ENCODE results near the gene NMNAT1.
"Not testable (repeated sequence)": the region's sequence is repeated elsewhere in the genome, so short reads cannot be mapped to it uniquely, and the experiment has no call there.

The NMNAT1 gene

DNA sequence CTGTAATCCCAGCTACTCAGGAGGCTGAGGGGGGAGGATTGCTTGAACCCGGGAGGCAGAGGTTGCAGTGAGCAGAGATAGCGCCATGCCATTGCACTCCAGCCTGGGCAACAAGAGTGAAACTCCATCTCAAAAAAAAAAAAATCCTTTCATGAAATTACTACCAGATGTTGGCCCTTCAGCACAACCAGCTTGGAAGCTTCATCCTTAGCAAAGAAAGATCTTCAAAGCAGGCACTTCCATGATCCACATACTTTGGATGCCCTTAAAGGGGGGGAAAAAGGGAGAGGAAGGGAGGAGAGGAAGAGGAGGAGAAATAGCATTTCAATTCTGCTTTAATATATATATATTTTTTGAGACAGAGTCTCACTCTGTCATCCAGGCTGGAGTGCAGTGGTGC is 77.4 kb downstream of the NMNAT1 start:
- DNase-seq: not testable (repeated sequence)

DNA sequence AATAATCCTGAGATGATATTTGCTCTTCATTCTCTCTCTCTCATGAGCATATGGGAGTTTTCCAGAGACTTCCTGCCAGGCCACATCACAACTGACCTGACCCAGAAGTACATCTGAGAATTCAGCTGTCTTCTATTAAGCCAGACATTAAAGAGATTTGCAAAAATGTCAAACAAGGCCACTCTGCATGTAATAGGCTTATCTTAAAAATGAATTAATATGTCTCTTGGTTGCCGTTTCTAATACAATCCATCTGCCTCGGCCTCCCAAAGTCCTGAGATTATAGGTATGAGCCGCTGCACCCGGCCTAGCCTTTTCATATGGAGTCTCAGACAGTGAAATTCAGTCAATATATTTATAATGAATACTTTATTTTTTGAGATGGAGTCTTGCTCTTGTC is 78.7 kb downstream of the NMNAT1 start:
- not testable (repeated sequence) for DNase-seq

DNA sequence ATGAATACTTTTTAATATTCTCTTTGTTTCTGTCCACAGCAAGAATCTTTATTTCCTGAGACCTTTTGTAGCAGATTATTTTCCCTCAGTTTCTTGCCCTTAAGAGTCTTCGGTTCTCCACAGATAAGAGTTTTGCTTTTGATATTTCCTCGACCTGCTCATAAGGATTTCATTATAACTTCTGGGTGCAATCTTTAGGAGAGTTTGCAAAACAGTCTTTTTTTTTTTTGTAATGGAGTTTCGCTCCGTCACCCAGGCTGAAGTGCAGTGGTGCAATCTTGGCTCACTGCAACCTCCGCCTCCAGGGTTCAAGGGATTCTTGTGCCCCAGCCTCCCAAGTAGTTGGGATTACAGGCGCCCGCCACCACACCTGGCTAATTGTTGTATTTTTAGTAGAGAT is 79.4 kb downstream of the NMNAT1 start:
- no peak for DNase-seq

DNA sequence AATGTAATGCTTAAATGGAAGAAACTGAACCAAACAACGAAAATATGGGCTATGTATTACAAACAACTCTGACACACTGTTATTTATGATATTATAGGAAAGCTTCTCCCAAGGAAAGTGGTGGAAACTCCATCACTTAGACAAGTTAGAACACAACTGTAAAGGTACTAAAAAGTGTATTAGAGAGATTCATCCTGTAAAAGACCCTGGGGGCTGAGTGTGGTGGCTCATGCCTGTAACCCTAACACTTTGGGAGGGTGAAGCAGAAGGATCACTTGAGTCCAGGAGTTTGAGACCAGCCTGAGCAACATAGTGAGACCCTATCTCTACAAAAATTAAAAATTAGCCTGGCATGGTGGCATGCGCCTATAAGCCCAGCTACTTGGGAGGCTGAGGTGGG is 82.1 kb downstream of the NMNAT1 start:
- DNase-seq: no peak

DNA sequence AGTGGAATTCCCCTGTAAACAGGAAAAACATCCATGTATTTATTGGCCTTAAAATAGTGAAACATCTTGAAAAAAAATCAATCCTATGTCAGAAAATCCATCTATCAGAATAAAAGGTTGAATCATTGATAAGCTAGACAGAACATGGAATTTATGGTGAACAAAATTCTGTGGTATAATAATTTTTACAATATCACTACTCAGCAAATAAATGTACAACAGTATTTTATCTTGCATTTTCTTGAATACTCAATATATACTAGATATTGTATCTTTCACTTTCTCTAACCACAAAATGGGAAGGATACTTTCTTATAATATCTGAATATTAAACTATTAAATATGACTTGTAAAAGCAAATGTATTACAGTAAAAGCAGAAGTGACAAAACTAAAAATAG is 83.8 kb downstream of the NMNAT1 start:
- DNase-seq: no peak

DNA sequence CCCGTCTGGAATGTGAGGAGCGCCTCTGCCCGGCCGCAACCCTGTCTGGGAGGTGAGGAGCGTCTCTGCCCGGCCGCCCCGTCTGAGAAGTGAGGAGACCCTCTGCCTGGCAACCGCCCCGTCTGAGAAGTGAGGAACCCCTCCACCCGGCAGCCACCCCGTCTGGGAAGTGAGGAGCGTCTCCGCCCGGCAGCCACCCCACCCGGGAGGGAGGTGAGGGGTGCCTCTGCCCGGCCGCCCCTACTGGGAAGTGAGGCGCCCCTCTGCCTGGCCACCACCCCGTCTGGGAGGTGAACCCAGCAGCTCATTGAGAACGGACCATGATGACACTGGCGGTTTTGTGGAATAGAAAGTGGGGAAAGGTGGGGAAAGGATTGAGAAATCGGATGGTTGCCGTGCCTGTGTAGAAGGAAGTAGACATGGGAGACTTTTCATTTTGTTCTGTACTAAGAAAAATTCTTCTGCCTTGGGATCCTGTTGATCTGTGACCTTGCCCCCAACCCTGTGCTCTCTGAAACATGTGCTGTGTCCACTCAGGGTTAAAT is 85.8 kb downstream of the NMNAT1 start:
- DNase-seq: not testable (repeated sequence)

DNA sequence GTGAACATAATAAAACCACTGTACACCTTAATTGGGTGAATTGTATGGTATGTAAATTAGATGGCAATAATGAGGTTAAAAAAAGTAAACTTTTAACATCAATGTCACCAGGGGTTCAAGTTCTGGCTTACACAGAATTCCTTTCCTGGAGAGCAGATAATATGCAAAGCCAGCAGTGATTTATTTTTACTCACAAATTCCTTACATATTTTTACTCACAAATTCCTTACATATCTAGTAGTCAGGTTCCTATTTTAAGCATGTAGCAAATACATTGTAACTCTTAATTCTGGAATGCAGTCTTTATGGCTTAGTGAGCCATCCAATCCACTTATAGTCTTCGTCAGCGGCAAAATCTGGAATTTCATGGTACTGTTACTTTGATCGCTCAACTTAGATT is 88.2 kb downstream of the NMNAT1 start:
- no peak for DNase-seq

DNA sequence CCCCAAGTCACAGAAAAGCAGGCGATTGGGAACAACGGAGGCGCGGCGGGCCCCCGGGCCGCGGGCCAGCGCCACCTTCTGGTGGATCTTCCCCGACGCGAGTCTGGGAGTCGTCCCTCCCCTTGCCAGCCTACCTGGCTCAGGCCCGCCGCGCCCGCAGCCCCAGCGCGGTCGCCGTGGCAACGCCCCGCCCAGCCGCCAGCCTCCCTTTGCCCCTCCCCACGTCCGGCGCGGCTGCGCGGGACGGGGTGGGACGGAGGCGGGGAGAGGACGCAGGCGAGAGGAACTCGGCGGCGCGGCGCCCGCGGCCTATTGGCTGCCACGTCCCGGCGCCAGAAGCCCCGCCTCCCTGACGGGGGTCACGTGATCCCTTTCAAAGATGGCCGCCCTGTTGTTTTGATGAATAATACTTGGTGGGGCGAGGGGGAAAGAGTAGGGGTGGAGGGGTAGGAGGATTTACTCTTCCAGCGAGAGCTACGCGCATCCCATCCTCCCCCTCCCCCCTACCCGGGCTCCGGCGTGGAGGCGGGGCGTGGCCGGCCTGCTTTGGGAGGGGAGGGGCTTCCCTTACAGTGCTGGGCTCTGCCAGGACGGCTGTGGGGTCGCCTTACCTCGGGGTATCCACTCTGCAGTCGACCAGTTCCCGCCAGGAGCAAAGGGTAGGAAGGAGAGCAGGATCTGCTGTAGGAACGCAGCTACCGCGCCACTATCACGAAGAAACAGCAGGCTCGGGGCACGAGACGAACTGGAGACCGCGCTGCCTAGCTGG is 89.5 kb downstream of the NMNAT1 start, which contains the start of gene UBE4B:
Gene UBE4B (plus strand): TSS at position 369 of the 769 bp plus-strand sequence. CDS start 713 bp downstream, outside the sequence.
- peak; percentile 97 for DNase-seq

DNA sequence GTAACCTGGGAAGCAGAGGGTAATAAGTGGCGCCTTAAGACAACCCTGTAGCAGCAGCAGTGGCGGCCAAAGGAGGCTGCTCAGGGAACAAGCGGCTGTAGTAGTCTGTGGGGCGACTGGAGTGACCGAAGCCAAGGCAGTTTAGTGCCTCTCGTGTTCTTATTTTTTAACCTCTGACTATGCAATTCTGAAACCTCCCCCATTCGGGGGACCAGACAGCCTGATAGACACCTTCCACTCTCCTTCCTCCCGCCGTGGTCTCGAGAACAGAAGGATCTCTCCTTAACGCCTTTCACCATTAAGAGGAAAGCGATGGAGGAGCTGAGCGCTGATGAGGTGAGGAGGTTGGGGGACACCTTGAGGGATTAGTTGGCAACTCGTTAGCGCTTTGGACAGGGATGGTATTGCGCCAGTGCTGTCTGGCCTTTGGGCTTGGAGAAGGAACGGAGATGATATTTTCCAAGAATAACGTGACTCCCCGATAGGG is 90.1 kb downstream of the NMNAT1 start:
- no peak for DNase-seq

Measured in effector CD8-positive, alpha-beta T cell (primary cell).